K562 (cell line): ENCODE measurements around the gene PPFIA1. TPM values are rescaled to one million over a fixed set of nuclear protein-coding genes. Genes with fewer than 3 reads are reported as not detected.

ENCODE experiments used
- ATAC-seq: fragments of 200-7000 bp; cut with Tn5 transposase; 3 replicates; pipeline ENCODE4 v1.9.1; 2020; ENCODE audit warnings: moderate library complexity
- BruUV-seq: library from RNA; stranded (reverse); fragments of 400-500 nt; replicated peaks from 2 replicates; lab custom pipeline; 2021; lab: Mats Ljungman, UMichigan
- CTCF ChIA-PET: fragments of 300-600 bp; formaldehyde crosslinking; extraction: SDS; loops from one replicate; lab custom pipeline; 2021; ENCODE audit warnings: low intra/inter-chr PET ratio; lab: Yijun Ruan, JAX
- POLR2A ChIA-PET: fragments of 300-600, 350-650 bp; sonication (Branson Sonifier 250); formaldehyde crosslinking; extraction: SDS; loops from one replicate; lab custom pipeline; 2021; ENCODE audit warnings: antibody characterized with exemption, inconsistent platforms; lab: Yijun Ruan, JAX
- DNase-seq, 4 experiments: peaks; one replicate each; pipeline versions ENCODE4 v3.0.0 to v3.0.0-alpha.2; 2011 to 2018; ENCODE audit warnings: low spot score in 3 of 4, mixed read lengths in 3 of 4; ENCODE audit errors: extremely low read depth in 1 of 4
- FAIRE-seq: peaks from 2 replicates; lab custom pipeline; 2011; peaks lifted over from hg19 to GRCh38; lab: Jason Lieb, UNC
- H2AFZ ChIP-seq: 2 replicates; pipeline ENCODE4 v1.6.0; 2011; ENCODE audit warnings: low read depth, low read length, control low read depth, inconsistent platforms
- H3K27ac ChIP-seq: fragments of 200-600 bp; 3 replicates; pipeline ENCODE4 v1.8.0; 2011; ENCODE audit warnings: low read depth, mild to moderate bottlenecking, control low read depth, inconsistent platforms, low read length, moderate library complexity, mixed read lengths; ENCODE audit errors: extremely low read depth
- H3K27me3 ChIP-seq, 2 experiments: fragments of 300-600 bp in 1 of 2; 2 replicates in 1 of 2; 3 replicates in 1 of 2; pipeline versions ENCODE4 v1.6.0 to v1.8.0; 2011; ENCODE audit warnings: inconsistent platforms in 2 of 2, low read length in 2 of 2, mild to moderate bottlenecking in 1 of 2, mixed read lengths in 1 of 2, moderate library complexity in 1 of 2; ENCODE audit not compliant: control insufficient read depth in 2 of 2, insufficient read depth in 2 of 2
- H3K36me3 ChIP-seq: fragments of 300-600 bp; 3 replicates; pipeline ENCODE4 v1.8.0; 2011; ENCODE audit warnings: mild to moderate bottlenecking, low read length, inconsistent platforms; ENCODE audit not compliant: control insufficient read depth, insufficient read depth
- H3K4me1 ChIP-seq, 2 experiments: fragments of 200-600 bp in 1 of 2; replicated peaks in 1 of 2; 2 replicates in 1 of 2; 3 replicates in 1 of 2; pipeline versions ENCODE4 v1.5.1 to v1.8.0; 2011; ENCODE audit warnings: inconsistent platforms in 2 of 2, low read length in 2 of 2, mild to moderate bottlenecking in 1 of 2, mixed read lengths in 1 of 2, moderate library complexity in 1 of 2; ENCODE audit not compliant: control insufficient read depth in 2 of 2, insufficient read depth in 2 of 2
- H3K4me2 ChIP-seq: 2 replicates; pipeline ENCODE4 v1.6.1; 2011; ENCODE audit warnings: low read length, control low read depth, inconsistent platforms, mixed read lengths; ENCODE audit not compliant: insufficient read depth
- H3K4me3 ChIP-seq: fragments of 200-600 bp; sonication (generic), shearing (Covaris generic); 2 replicates; pipeline ENCODE4 v1.5.1; 2016; ENCODE audit warnings: control low read depth, inconsistent platforms
- H3K79me2 ChIP-seq: fragments of 200-600 bp; 3 replicates; pipeline ENCODE4 v1.8.0; 2011; ENCODE audit warnings: low read length, inconsistent platforms; ENCODE audit not compliant: control insufficient read depth, insufficient read depth
- H3K9ac ChIP-seq, 2 experiments: 2 replicates each; pipeline versions ENCODE4 v1.6.0 to v1.6.1; 2011; ENCODE audit warnings: low read depth in 2 of 2, low read length in 2 of 2, control low read depth in 1 of 2, inconsistent platforms in 1 of 2, mild to moderate bottlenecking in 1 of 2, mixed read lengths in 1 of 2; ENCODE audit not compliant: insufficient read depth in 1 of 2
- H3K9me1 ChIP-seq: one replicate; pipeline ENCODE4 v1.6.0; 2011; ENCODE audit warnings: inconsistent platforms, mild to moderate bottlenecking, low read length, moderate library complexity; ENCODE audit not compliant: control insufficient read depth, insufficient read depth
- H3K9me3 ChIP-seq: replicated peaks from 2 replicates; pipeline ENCODE4 v1.5.1; 2011; ENCODE audit warnings: low read depth, low read length, inconsistent platforms; ENCODE audit not compliant: control insufficient read depth, insufficient read depth
- H4K20me1 ChIP-seq: replicated peaks from 2 replicates; pipeline ENCODE4 v1.6.1; 2011; ENCODE audit warnings: low read length, inconsistent platforms, mixed read lengths; ENCODE audit not compliant: control insufficient read depth, insufficient read depth
- BRCA1 ChIP-seq, 2 experiments: fragments of 450-650 bp in 1 of 2; sonication (generic) in 1 of 2; formaldehyde crosslinking in 1 of 2; IDR thresholded peaks; 2 replicates each; pipeline versions ENCODE4 v1.5.0 to v1.6.1; 2017 to 2020; ENCODE audit warnings: mild to moderate bottlenecking in 1 of 2, missing genetic modification reagents in 1 of 2
- CHCHD3 ChIP-seq: fragments of 250-450 bp; sonication (Bioruptor Pico); IDR thresholded peaks from 2 replicates; pipeline ENCODE4 v2.1.2; 2022; ENCODE audit warnings: mild to moderate bottlenecking
- CREB1 ChIP-seq, 2 experiments: sonication (generic) in 1 of 2; formaldehyde crosslinking in 1 of 2; IDR thresholded peaks; 2 replicates each; pipeline versions ENCODE4 v1.6.1 to v1.8.0; 2012 to 2022; ENCODE audit warnings: inconsistent platforms in 1 of 2, mild to moderate bottlenecking in 1 of 2, missing genetic modification reagents in 1 of 2, moderate library complexity in 1 of 2
- EP300 ChIP-seq: IDR thresholded peaks from 2 replicates; pipeline ENCODE4 v1.6.1; 2012; ENCODE audit warnings: low read length, improper control_type of control experiment
- MTA3 ChIP-seq: fragments of 450-650 bp; formaldehyde crosslinking; IDR thresholded peaks from 2 replicates; pipeline ENCODE4 v1.6.1; 2017; ENCODE audit warnings: mild to moderate bottlenecking, borderline replicate concordance
- NEUROD1 ChIP-seq: fragments of 150-350 bp; IDR thresholded peaks from 2 replicates; pipeline ENCODE4 v1.6.1; 2014; ENCODE audit warnings: borderline replicate concordance, low read length, low read depth; ENCODE audit not compliant: partially characterized antibody
- POLR2A ChIP-seq: fragments of 450-650 bp; conservative IDR thresholded peaks from 2 replicates; pipeline ENCODE4 v1.6.1; 2016
- PRMT5 ChIP-seq: sonication (generic); formaldehyde crosslinking; IDR thresholded peaks from 2 replicates; pipeline ENCODE4 v1.5.0; 2020; ENCODE audit warnings: missing genetic modification reagents
- RFX7 ChIP-seq: fragments of 250-450 bp; sonication (Bioruptor Pico); IDR thresholded peaks from 2 replicates; pipeline ENCODE4 v1.5.1; 2021; ENCODE audit warnings: mild to moderate bottlenecking
- TCF7 ChIP-seq: sonication (generic); IDR thresholded peaks from 2 replicates; pipeline ENCODE4 v1.6.1; 2016; ENCODE audit warnings: antibody characterized with exemption, borderline replicate concordance
- USF2 ChIP-seq: sonication (generic); formaldehyde crosslinking; IDR thresholded peaks from 2 replicates; pipeline ENCODE4 v1.5.0; 2020; ENCODE audit warnings: missing genetic modification reagents
- WHSC1 ChIP-seq: IDR thresholded peaks from one replicate; pipeline ENCODE4 v1.6.1; 2012; ENCODE audit warnings: low read length, control low read depth, inconsistent platforms
- ZC3H11A ChIP-seq: IDR thresholded peaks from 2 replicates; pipeline ENCODE4 v1.6.1; 2012; ENCODE audit warnings: low read depth, low read length, improper control_type of control experiment
- ZHX1 ChIP-seq: fragments of 150-350 bp; conservative IDR thresholded peaks from 2 replicates; pipeline ENCODE4 v1.6.1; 2014; ENCODE audit warnings: low read length
- ZNF277 ChIP-seq: fragments of 250-450 bp; sonication (Bioruptor Pico); IDR thresholded peaks from 2 replicates; pipeline ENCODE4 v1.8.0; 2022; ENCODE audit warnings: inconsistent platforms, mild to moderate bottlenecking, moderate library complexity, borderline replicate concordance
- ZNF280A ChIP-seq: fragments of 450-650 bp; IDR thresholded peaks from 2 replicates; pipeline ENCODE4 v1.6.1; 2018; ENCODE audit warnings: mild to moderate bottlenecking, low read depth; ENCODE audit not compliant: partially characterized antibody
- WGBS: fragments of 100-300 bp; shearing (Covaris generic); methylation state at CpG from one replicate; pipeline ENCODE4 v1.1.6; 2016; ENCODE audit warnings: low coverage, mixed read lengths; ENCODE audit not compliant: insufficient coverage; ENCODE audit errors: missing lambda C conversion rate; 5-methylcytosine and 5-hydroxymethylcytosine counted together
- in situ Hi-C: fragments of 300-500 bp; cut with MboI; formaldehyde crosslinking; loops from 4 replicates; pipeline ENCODE4 v1.15.0; 2018; ENCODE audit warnings: inconsistent platforms, mixed read lengths
- intact Hi-C: fragments of 100-400 bp; cut with micrococcal nuclease; formaldehyde crosslinking; loops from 2 replicates; pipeline ENCODE4 v1.14.2; 2022
- polyA plus RNA-seq, 8 experiments: library from polyadenylated mRNA; depleted of rRNA in 4 of 8; stranded (reverse) in 5 of 8; unstranded in 3 of 8; fragments of >200 nt; fragmentation: Nextera tagmentation in 2 of 8; fragmentation: Illumina TruSeq in 1 of 8; extraction: Ambion mirVana in 2 of 8; extraction: Trizol in 1 of 8; gene quantifications; 2 replicates each; pipeline versions ENCODE4 v1.2.1 to v1.2.3, GENCODE V29; 2011 to 2014; ENCODE audit warnings: inconsistent platforms in 1 of 8, missing spikeins in 1 of 8
- total RNA-seq, 7 experiments: library from RNA; depleted of rRNA in 6 of 7; stranded (reverse); fragments of >200 nt in 6 of 7; fragmentation: Illumina TruSeq in 2 of 7; extraction: Trizol in 2 of 7; gene quantifications; 2 replicates each; pipeline versions ENCODE4 v1.2.1 to v1.2.3, GENCODE V29; 2011 to 2021; ENCODE audit warnings: low replicate concordance in 1 of 7

The PPFIA1 gene
- total and polyA plus RNA-seq, 9 of the 15 experiments (the other 6 are each of a cell fraction or from before 2014, with no cell fraction given): 9.9 to 41.5 (median 28.5) TPM

- in situ Hi-C loops (no loop called here), intact Hi-C loops (no loop called here)
- Histone ChIP-seq H3K36me3 (peaks cover 89% of the 10 kb centered on the region), H3K4me2 (no peak overlapping the region), H3K9ac (no peak overlapping the region), H3K27ac (no peak overlapping the region), H3K9me3 (no peaks in the 10 kb centered on the region), H3K9me1 (no peaks in the 10 kb centered on the region), H4K20me1 (0 out of 2 replicates have a peak, but pooled peaks cover 3% of the 10 kb centered on the region), H3K27me3 (no peaks in the 10 kb centered on the region), H3K4me3 (no peak overlapping the region), H3K79me2 (no peaks in the 10 kb centered on the region), H3K4me1 (no peaks in the 10 kb centered on the region), H2AFZ (no peak overlapping the region)
- ChIA-PET POLR2A (interaction anchor here (1.7 kb wide), 1 partner anchor 27 kb away, joined by 4 read pairs; no protein-coding TSS in a partner anchor), CTCF (no interaction called here)
- BruUV-seq: no TSS peak
- FAIRE-seq: no peak
- no peak for ATAC-seq
- WGBS: 86% methylated on average over 11 of the region's 11 CpGs
- DNase-seq: no peak
- TF ChIP-seq PRMT5 (CRISPR knock-in tag) (no peak), TCF7 (no peak), RFX7 (CRISPR knock-in tag) (no peak), CREB1 (IDR thresholded peaks at IDR 0.05) (no peak), CREB1 (CRISPR knock-in tag; IDR thresholded peaks at IDR 0.05) (no peak), ZHX1 (no peak), ZC3H11A (no peak), POLR2A (no peak), CHCHD3 (CRISPR knock-in tag) (no peak), USF2 (CRISPR knock-in tag) (no peak), MTA3 (no peak), NEUROD1 (no peak), ZNF277 (CRISPR knock-in tag) (no peak), BRCA1 (IDR thresholded peaks at IDR 0.05) (no peak), BRCA1 (CRISPR knock-in tag; IDR thresholded peaks at IDR 0.05) (no peak), WHSC1 (no peak), ZNF280A (no peak), EP300 (no peak)
Measured at GRCh38 chr11:70358753-70359152, 88.3 kb downstream of the PPFIA1 start.
